ENCODE results near the gene NOL7. TPM values are rescaled to one million over a fixed set of nuclear protein-coding genes. Genes with fewer than 3 reads are reported as not detected.

The NOL7 gene
- total RNA-seq, 1 donor from 2014 or later: 79.5 TPM

- peak; percentile 71 for DNase-seq (ENCODE audit: low spot score)
- Histone ChIP-seq H2AFZ (replicated peaks) (peak overlapping the region; percentile 38), H3K36me3 (peaks cover 22% of the 10 kb centered on the region), H3K4me3 (peak overlapping the region; percentile 96), H3K9me3 (ENCODE audit: low read depth) (no peaks in the 10 kb centered on the region), H3K4me2 (peak overlapping the region; percentile 90), H3K79me2 (ENCODE audit: low read depth) (peaks cover 36% of the 10 kb centered on the region), H3K9ac (peak overlapping the region; percentile 80), H4K20me1 (ENCODE audit: low read depth) (peaks cover 14% of the 10 kb centered on the region), H3K4me1 (peaks cover 21% of the 10 kb centered on the region), H3K27me3 (no peaks in the 10 kb centered on the region), H3K27ac (peak overlapping the region; percentile 8), H3F3A (ENCODE audit: low read depth) (peaks cover 22% of the 10 kb centered on the region)
- TF ChIP-seq EZH2 (IDR thresholded peaks at IDR 0.05): no peak
- TF ChIP-seq CTCF (IDR thresholded peaks at IDR 0.05): no peak
- TF ChIP-seq EZH2phosphoT487 (IDR thresholded peaks at IDR 0.05): no peak
- peaks cover 13% of the 10 kb centered on the region for H3K36me3 Mint-ChIP-seq
- H3K4me3 Mint-ChIP-seq: peak overlapping the region; percentile 97
- H3K27ac Mint-ChIP-seq: peak overlapping the region; percentile 72
- H3K9me3 Mint-ChIP-seq: no peaks in the 10 kb centered on the region
- H3K4me1 Mint-ChIP-seq: peaks cover 32% of the 10 kb centered on the region
- H3K27me3 Mint-ChIP-seq (ENCODE audit: insufficient read depth, low read depth): peaks cover 11% of the 10 kb centered on the region
These were observed 621 bp downstream of the NOL7 start for GRCh38 chr6:13615792-13616120.

- Mint-ChIP-seq H3K4me1 (peaks cover 32% of the 10 kb centered on the region), H3K36me3 (peaks cover 12% of the 10 kb centered on the region), H3K27ac (no peak overlapping the region), H3K9me3 (no peaks in the 10 kb centered on the region), H3K27me3 (ENCODE audit: insufficient read depth, low read depth) (peaks cover 11% of the 10 kb centered on the region), H3K4me3 (peak overlapping the region; percentile 97)
- Histone ChIP-seq H3K79me2 (ENCODE audit: low read depth) (peaks cover 36% of the 10 kb centered on the region), H3K9me3 (ENCODE audit: low read depth) (no peaks in the 10 kb centered on the region), H3K4me2 (peak overlapping the region; percentile 90), H3K4me3 (peak overlapping the region; percentile 96), H4K20me1 (ENCODE audit: low read depth) (peaks cover 14% of the 10 kb centered on the region), H3K27ac (no peak overlapping the region), H2AFZ (replicated peaks) (no peak overlapping the region), H3K4me1 (peaks cover 21% of the 10 kb centered on the region), H3K36me3 (peaks cover 33% of the 10 kb centered on the region), H3K27me3 (no peaks in the 10 kb centered on the region), H3F3A (ENCODE audit: low read depth) (peaks cover 35% of the 10 kb centered on the region), H3K9ac (no peak overlapping the region)
- no peak for DNase-seq (ENCODE audit: low spot score)
- no peak for TF ChIP-seq EZH2phosphoT487 (IDR thresholded peaks at IDR 0.05)
- TF ChIP-seq EZH2 (IDR thresholded peaks at IDR 0.05): no peak
- TF ChIP-seq CTCF (IDR thresholded peaks at IDR 0.05): no peak
These were observed 1.9 kb downstream of the NOL7 start for GRCh38 chr6:13617066-13617465.

- Mint-ChIP-seq H3K36me3 (peaks cover 10% of the 10 kb centered on the region), H3K27ac (no peak overlapping the region), H3K9me3 (no peaks in the 10 kb centered on the region), H3K4me3 (no peak overlapping the region), H3K27me3 (ENCODE audit: insufficient read depth, low read depth) (no peaks in the 10 kb centered on the region), H3K4me1 (no peaks in the 10 kb centered on the region)
- no peak overlapping the region for H3K4me3 ChIP-seq
- no peak overlapping the region for H3K4me2 ChIP-seq
- H3K9ac ChIP-seq: no peak overlapping the region
- DNase-seq (ENCODE audit: low spot score): peak; percentile 67
- peaks cover 14% of the 10 kb centered on the region for H4K20me1 ChIP-seq (ENCODE audit: low read depth)
- H3K27me3 ChIP-seq: no peaks in the 10 kb centered on the region
- peaks cover 51% of the 10 kb centered on the region for H3F3A ChIP-seq (ENCODE audit: low read depth)
- no peaks in the 10 kb centered on the region for H3K4me1 ChIP-seq
- H3K36me3 ChIP-seq: peaks cover 25% of the 10 kb centered on the region
- H3K27ac ChIP-seq: no peak overlapping the region
- H3K9me3 ChIP-seq (ENCODE audit: low read depth): no peaks in the 10 kb centered on the region
- no peaks in the 10 kb centered on the region for H3K79me2 ChIP-seq (ENCODE audit: low read depth)
- H2AFZ ChIP-seq (replicated peaks): no peak overlapping the region
- TF ChIP-seq CTCF (IDR thresholded peaks at IDR 0.05): peak; percentile 65
- TF ChIP-seq EZH2 (IDR thresholded peaks at IDR 0.05): no peak
These were observed 9.7 kb downstream of the NOL7 start for GRCh38 chr6:13624871-13625288.

All from neural progenitor cell (in vitro differentiated cells).